SKM-1 (cell line): ENCODE measurements around the gene AGBL3.
A peak's percentile ranks its signal among the peaks of the same experiment; 100 is the strongest.

Source experiments
- DNase-seq: peaks from one replicate; lab custom pipeline; 2025; ENCODE audit not compliant: unreplicated experiment; lab: John Stamatoyannopoulos, UW

Gene AGBL3

GRCh38 chr7:134986363-134987251 is at the start of gene AGBL3:
AGBL3 (plus strand) TSS chr7:134986508; CDS start chr7:134987934, 1,426 bp downstream.
- peak; percentile 88 for DNase-seq

- DNase-seq: no peak
These were observed 49.3 kb upstream of the AGBL3 start for GRCh38 chr7:134936893-134937510.

- DNase-seq: no peak
These were observed 48.2 kb upstream of the AGBL3 start for GRCh38 chr7:134938141-134938540.

- no peak for DNase-seq
These were observed 47.2 kb upstream of the AGBL3 start for GRCh38 chr7:134939136-134939535.

GRCh38 chr7:134940729-134941128 is 45.6 kb upstream of the AGBL3 start:
- DNase-seq: no peak

GRCh38 chr7:134941185-134941900 is 45.0 kb upstream of the AGBL3 start:
- no peak for DNase-seq

GRCh38 chr7:134941952-134942351 is 44.4 kb upstream of the AGBL3 start:
- DNase-seq: no peak

- no peak for DNase-seq
These were observed 43.4 kb upstream of the AGBL3 start for GRCh38 chr7:134942690-134943466.

GRCh38 chr7:134943785-134944400 is 42.4 kb upstream of the AGBL3 start:
- no peak for DNase-seq

- DNase-seq: no peak
These were observed 40.6 kb upstream of the AGBL3 start for GRCh38 chr7:134945691-134946090.

GRCh38 chr7:134946260-134946659 is 40.0 kb upstream of the AGBL3 start:
- DNase-seq: no peak

GRCh38 chr7:134947329-134947728 is 39.0 kb upstream of the AGBL3 start:
- DNase-seq: no peak

GRCh38 chr7:134947831-134948230 is 38.5 kb upstream of the AGBL3 start:
- DNase-seq: no peak

- DNase-seq: no peak
These were observed 38.1 kb upstream of the AGBL3 start for GRCh38 chr7:134948246-134948645.

- no peak for DNase-seq
These were observed 37.6 kb upstream of the AGBL3 start for GRCh38 chr7:134948736-134949135.

- DNase-seq: no peak
These were observed 37.1 kb upstream of the AGBL3 start for GRCh38 chr7:134949171-134949570.

- DNase-seq: peak; percentile 46
These were observed 31.9 kb upstream of the AGBL3 start for GRCh38 chr7:134954197-134955082.

- DNase-seq: no peak
These were observed 29.3 kb upstream of the AGBL3 start for GRCh38 chr7:134957005-134957404.

GRCh38 chr7:134959810-134960209 is 26.5 kb upstream of the AGBL3 start:
- DNase-seq: no peak
